Immature natural killer cell (primary cell): ENCODE data around the gene DVL1. TPM values are rescaled to one million over a fixed set of nuclear protein-coding genes. Genes with fewer than 3 reads are reported as not detected.

Experiments used
- DNase-seq, 3 donors: peaks; one replicate each; pipeline ENCODE4 v3.0.0; 2022; ENCODE audit warnings: mixed read lengths in 1 of 3
- H3K27ac Mint-ChIP-seq, 6 donors: one replicate each; pipeline ENCODE4 v1.8.0; 2020; ENCODE audit warnings: mixed read lengths in 6 of 6, mild to moderate bottlenecking in 5 of 6, inconsistent platforms in 4 of 6, moderate library complexity in 3 of 6
- H3K27me3 Mint-ChIP-seq, 3 donors: one replicate each; pipeline ENCODE4 v1.8.0; 2020 to 2021; ENCODE audit warnings: low read depth in 3 of 3, mild to moderate bottlenecking in 3 of 3, mixed read lengths in 3 of 3, moderate library complexity in 3 of 3, inconsistent platforms in 1 of 3
- H3K36me3 Mint-ChIP-seq, 3 donors: one replicate each; pipeline ENCODE4 v1.8.0; 2020; ENCODE audit warnings: mixed read lengths in 3 of 3, inconsistent platforms in 2 of 3, mild to moderate bottlenecking in 2 of 3
- H3K4me1 Mint-ChIP-seq, 2 donors: one replicate each; pipeline ENCODE4 v1.8.0; 2020; ENCODE audit warnings: inconsistent platforms in 2 of 2, mild to moderate bottlenecking in 2 of 2, mixed read lengths in 2 of 2, moderate library complexity in 1 of 2
- H3K4me3 Mint-ChIP-seq, 5 donors: one replicate each; pipeline ENCODE4 v1.8.0; 2020; ENCODE audit warnings: mild to moderate bottlenecking in 5 of 5, mixed read lengths in 5 of 5, inconsistent platforms in 3 of 5, moderate library complexity in 3 of 5
- H3K9me3 Mint-ChIP-seq, 6 donors: one replicate each; pipeline ENCODE4 v1.8.0; 2020; ENCODE audit warnings: mild to moderate bottlenecking in 6 of 6, mixed read lengths in 6 of 6, inconsistent platforms in 4 of 6, moderate library complexity in 3 of 6
- polyA plus RNA-seq, 3 donors: library from polyadenylated mRNA; unstranded; fragments of 300-500 nt; fragmentation: Illumina TruSeq; gene quantifications; one replicate each; pipeline ENCODE4 v1.2.3, GENCODE V29; 2021

DVL1 gene
- polyA plus RNA-seq, 3 donors from 2014 or later, result 0.78 to 1.5 (median 1.4) TPM

GRCh38 chr1:1291548-1292441 lies 57.4 kb downstream of the DVL1 start:
- Mint-ChIP-seq H3K4me1 (no peaks in the 10 kb centered on the region), H3K9me3 (no peaks in the 10 kb centered on the region), H3K27ac (no peak overlapping the region), H3K4me3 (no peak overlapping the region), H3K36me3 (no peaks in the 10 kb centered on the region), H3K27me3 (no peaks in the 10 kb centered on the region)
- DNase-seq, result peak; percentile 38 to 53 (median 48)

DNA sequence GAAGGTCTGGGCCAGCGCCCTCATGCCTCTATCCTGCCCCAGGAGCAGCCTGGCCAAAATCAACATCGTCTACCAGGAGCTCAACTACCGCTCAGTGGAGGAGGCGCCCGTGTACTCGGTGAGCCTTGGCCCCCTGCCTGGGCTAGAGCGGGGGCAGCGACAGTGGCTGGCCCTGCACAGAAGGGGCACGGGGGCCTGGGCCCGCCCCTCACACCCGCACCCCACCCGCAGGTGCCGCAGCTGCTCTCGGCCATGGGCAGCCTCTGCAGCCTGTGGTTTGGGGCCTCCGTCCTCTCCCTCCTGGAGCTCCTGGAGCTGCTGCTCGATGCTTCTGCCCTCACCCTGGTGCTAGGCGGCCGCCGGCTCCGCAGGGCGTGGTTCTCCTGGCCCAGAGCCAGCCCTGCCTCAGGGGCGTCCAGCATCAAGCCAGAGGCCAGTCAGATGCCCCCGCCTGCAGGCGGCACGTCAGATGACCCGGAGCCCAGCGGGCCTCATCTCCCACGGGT lies 58.1 kb downstream of the DVL1 start:
- H3K4me3 Mint-ChIP-seq, result no peak overlapping the region
- no peak for DNase-seq
- no peak overlapping the region for H3K27ac Mint-ChIP-seq
- H3K4me1 Mint-ChIP-seq, result no peaks in the 10 kb centered on the region
- H3K27me3 Mint-ChIP-seq, result no peaks in the 10 kb centered on the region
- H3K36me3 Mint-ChIP-seq, result no peaks in the 10 kb centered on the region
- H3K9me3 Mint-ChIP-seq, result no peaks in the 10 kb centered on the region

GRCh38 chr1:1290238-1290731 lies 58.9 kb downstream of the DVL1 start:
- Mint-ChIP-seq H3K36me3 (no peaks in the 10 kb centered on the region), H3K27me3 (peaks cover 0 to 2% (median 0%) of the 10 kb centered on the region in 3 donors), H3K9me3 (no peaks in the 10 kb centered on the region), H3K27ac (no peak overlapping the region), H3K4me1 (no peaks in the 10 kb centered on the region), H3K4me3 (no peak overlapping the region)
- DNase-seq, result peak in 2 of 3 donors; percentile 48 to 54

- H3K4me1 Mint-ChIP-seq, result no peaks in the 10 kb centered on the region
- H3K27ac Mint-ChIP-seq, result no peak overlapping the region
- DNase-seq, result no peak
- no peaks in the 10 kb centered on the region for H3K9me3 Mint-ChIP-seq
- H3K36me3 Mint-ChIP-seq, result no peaks in the 10 kb centered on the region
- no peak overlapping the region for H3K4me3 Mint-ChIP-seq
- H3K27me3 Mint-ChIP-seq, result peaks cover 0 to 2% (median 0%) of the 10 kb centered on the region in 3 donors
Observed at GRCh38 chr1:1287288-1288110, 61.7 kb downstream of the DVL1 start.

DNA sequence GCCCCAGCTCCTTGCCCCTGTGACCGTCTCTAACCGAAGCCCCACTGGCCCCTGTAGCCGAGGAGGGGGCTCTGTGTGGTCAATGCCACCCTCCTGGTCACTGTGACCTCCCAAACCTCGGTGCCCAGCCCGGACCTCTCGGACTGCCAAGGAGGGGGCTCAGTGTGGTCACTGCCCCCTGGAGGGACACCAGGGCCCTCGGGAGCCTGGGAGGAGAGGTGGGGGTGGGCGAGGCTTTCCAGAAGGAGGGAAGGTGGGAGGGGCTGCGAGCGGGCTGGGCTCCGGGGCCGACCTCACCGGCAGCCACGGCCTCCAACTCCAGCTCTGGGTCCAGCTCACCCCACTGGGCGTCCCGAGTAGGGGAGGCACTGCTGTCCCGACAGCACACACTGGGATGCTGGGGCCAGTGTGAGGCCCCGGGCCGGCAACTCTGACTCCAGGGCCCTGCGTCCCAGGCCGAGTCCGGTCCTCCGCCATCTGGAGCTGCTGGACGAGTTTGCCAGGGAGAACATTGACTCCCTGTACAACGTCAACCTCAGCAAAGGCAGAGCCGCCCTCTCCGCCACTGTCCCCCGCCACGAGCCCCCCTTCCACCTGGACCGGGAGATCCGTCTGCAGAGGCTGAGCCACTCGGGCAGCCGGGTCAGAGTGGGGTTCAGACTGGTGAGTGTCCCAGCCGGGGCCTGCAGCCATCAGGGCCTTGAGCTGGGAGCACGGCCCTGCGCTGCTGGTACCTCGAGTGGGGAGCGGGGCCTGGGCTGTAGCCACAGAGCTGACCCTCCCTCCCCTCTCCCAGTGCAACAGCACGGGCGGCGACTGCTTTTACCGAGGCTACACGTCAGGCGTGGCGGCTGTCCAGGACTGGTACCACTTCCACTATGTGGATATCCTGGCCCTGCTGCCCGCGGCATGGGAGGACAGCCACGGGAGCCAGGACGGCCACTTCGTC lies 62.6 kb downstream of the DVL1 start:
- Mint-ChIP-seq H3K36me3 (no peaks in the 10 kb centered on the region), H3K9me3 (no peaks in the 10 kb centered on the region), H3K27ac (no peak overlapping the region), H3K4me3 (no peak overlapping the region), H3K4me1 (no peaks in the 10 kb centered on the region), H3K27me3 (peaks cover 0 to 2% (median 0%) of the 10 kb centered on the region in 3 donors)
- no peak for DNase-seq

- Mint-ChIP-seq H3K4me3 (no peak overlapping the region), H3K36me3 (no peaks in the 10 kb centered on the region), H3K27me3 (peaks cover 0 to 2% (median 0%) of the 10 kb centered on the region in 3 donors), H3K4me1 (no peaks in the 10 kb centered on the region), H3K9me3 (no peaks in the 10 kb centered on the region), H3K27ac (no peak overlapping the region)
- DNase-seq, result no peak
Observed at GRCh38 chr1:1285611-1286311, 63.5 kb downstream of the DVL1 start.

Other genes with a start within 250 kb of the DVL1 start
- 1 to 10 TPM in 2 of 3 donors, under 1 TPM in 1; 0.99 to 7.5 (median 4.1) TPM for gene C1orf159, start 233.3 kb downstream of the DVL1 start, polyA plus RNA-seq
- under 1 TPM; 0.68 to 0.83 (median 0.69) TPM for gene TTLL10, start 175.5 kb downstream of the DVL1 start, polyA plus RNA-seq
- 100 to 1,000 TPM in 2 of 3 donors, 10 to 100 TPM in 1; 56.4 to 136 (median 105) TPM for gene TNFRSF18, start 142.8 kb downstream of the DVL1 start, polyA plus RNA-seq
- 10 to 100 TPM in 2 of 3 donors, 1 to 10 TPM in 1; 7.6 to 16.3 (median 12.1) TPM for gene TNFRSF4, start 135.3 kb downstream of the DVL1 start, polyA plus RNA-seq
- 100 to 1,000 TPM; 157 to 240 (median 194) TPM for gene SDF4, start 117.4 kb downstream of the DVL1 start, polyA plus RNA-seq
- 10 to 100 TPM in 1 of 3 donors, 1 to 10 TPM in 2; 5.3 to 13.9 (median 9.9) TPM for gene B3GALT6, start 117.2 kb downstream of the DVL1 start, polyA plus RNA-seq
- gene C1QTNF12, start 102.7 kb downstream of the DVL1 start, polyA plus RNA-seq, result not detected
- gene UBE2J2, start 75.6 kb downstream of the DVL1 start, polyA plus RNA-seq, result 100 to 1,000 TPM in 1 of 3 donors, 10 to 100 TPM in 2; 77.8 to 105 (median 83.9) TPM
- gene SCNN1D, start 69.0 kb downstream of the DVL1 start, polyA plus RNA-seq, result not detected
- 1 to 10 TPM; 1.4 to 7.0 (median 4.6) TPM for gene ACAP3, start 41.5 kb downstream of the DVL1 start, polyA plus RNA-seq
- gene PUSL1, start 40.8 kb downstream of the DVL1 start, polyA plus RNA-seq, result 10 to 100 TPM; 17.3 to 25.4 (median 18.9) TPM
- gene INTS11, start 24.8 kb downstream of the DVL1 start, polyA plus RNA-seq, result 10 to 100 TPM; 62.1 to 68.8 (median 67.5) TPM
- 10 to 100 TPM in 2 of 3 donors, 1 to 10 TPM in 1; 9.2 to 23.7 (median 10.5) TPM for gene CPTP, start 24.6 kb downstream of the DVL1 start, polyA plus RNA-seq
- gene TAS1R3, start 18.1 kb downstream of the DVL1 start, polyA plus RNA-seq, result under 1 TPM in 1 of 3 donors, not detected in 2; 0.08 TPM
- not detected for gene MXRA8, start 9.1 kb upstream of the DVL1 start, polyA plus RNA-seq
- 100 to 1,000 TPM; 168 to 216 (median 190) TPM for gene AURKAIP1, start 25.8 kb upstream of the DVL1 start, polyA plus RNA-seq
- 10 to 100 TPM; 16.7 to 34.6 (median 22.0) TPM for gene CCNL2, start 49.9 kb upstream of the DVL1 start, polyA plus RNA-seq
- gene MRPL20, start 57.9 kb upstream of the DVL1 start, polyA plus RNA-seq, result 100 to 1,000 TPM; 167 to 194 (median 182) TPM
- gene ANKRD65, start 71.9 kb upstream of the DVL1 start, polyA plus RNA-seq, result not detected
- not detected for gene VWA1, start 86.3 kb upstream of the DVL1 start, polyA plus RNA-seq
- 1 to 10 TPM; 1.5 to 4.0 (median 3.1) TPM for gene ATAD3C, start 100.3 kb upstream of the DVL1 start, polyA plus RNA-seq
- 1 to 10 TPM in 2 of 3 donors, under 1 TPM in 1; 0.39 to 5.0 (median 2.5) TPM for gene ATAD3B, start 122.3 kb upstream of the DVL1 start, polyA plus RNA-seq
- 10 to 100 TPM in 1 of 3 donors, 1 to 10 TPM in 2; 6.4 to 14.5 (median 7.3) TPM for gene ATAD3A, start 162.7 kb upstream of the DVL1 start, polyA plus RNA-seq
- not detected for gene TMEM240, start 191.2 kb upstream of the DVL1 start, polyA plus RNA-seq
- 100 to 1,000 TPM; 159 to 241 (median 160) TPM for gene SSU72, start 225.4 kb upstream of the DVL1 start, polyA plus RNA-seq